HepG2 (cell line): ENCODE measurements around the gene SLC26A5. TPM values are rescaled to one million over a fixed set of nuclear protein-coding genes. Genes with fewer than 3 reads are reported as not detected.

Experiments
- BORCS8-MEF2B ChIP-seq: sonication (generic); formaldehyde crosslinking; IDR thresholded peaks from 2 replicates; pipeline ENCODE4 v1.8.0; 2022; ENCODE audit warnings: mild to moderate bottlenecking, missing genetic modification reagents
- HOXA3 ChIP-seq: sonication (generic); formaldehyde crosslinking; IDR thresholded peaks from 2 replicates; pipeline ENCODE4 v1.5.0; 2020; ENCODE audit warnings: missing genetic modification reagents
- PHB2 ChIP-seq: fragments of 450-650 bp; IDR thresholded peaks from 2 replicates; pipeline ENCODE4 v1.6.1; 2018; ENCODE audit not compliant: partially characterized antibody
- PITX1 ChIP-seq: sonication (generic); formaldehyde crosslinking; IDR thresholded peaks from 2 replicates; pipeline ENCODE4 v1.5.1; 2020; ENCODE audit warnings: mild to moderate bottlenecking, missing genetic modification reagents
- RARA ChIP-seq: IDR thresholded peaks from 2 replicates; pipeline ENCODE4 v1.6.1; 2016; ENCODE audit warnings: missing genetic modification reagents, missing compliant biosample characterization
- SP5 ChIP-seq: IDR thresholded peaks from 2 replicates; pipeline ENCODE4 v1.6.1; 2016; ENCODE audit warnings: low read depth, borderline replicate concordance
- TOE1 ChIP-seq: sonication (generic); formaldehyde crosslinking; IDR thresholded peaks from 2 replicates; pipeline ENCODE4 v1.4.0; 2020; ENCODE audit warnings: mild to moderate bottlenecking, missing genetic modification reagents
- ZMYM4 ChIP-seq: sonication (generic); formaldehyde crosslinking; IDR thresholded peaks from 2 replicates; pipeline ENCODE4 v1.8.1; 2023; ENCODE audit warnings: mild to moderate bottlenecking, missing genetic modification reagents
- ZNF12 ChIP-seq: sonication (generic); formaldehyde crosslinking; IDR thresholded peaks from 2 replicates; pipeline ENCODE4 v1.5.0; 2020; ENCODE audit warnings: missing genetic modification reagents
- ZNF724P ChIP-seq: sonication (generic); formaldehyde crosslinking; IDR thresholded peaks from 2 replicates; pipeline ENCODE4 v1.8.0; 2022; ENCODE audit warnings: missing genetic modification reagents, borderline replicate concordance
- ZSCAN21 ChIP-seq: sonication (generic); formaldehyde crosslinking; IDR thresholded peaks from 2 replicates; pipeline ENCODE4 v1.8.0; 2022; ENCODE audit warnings: mild to moderate bottlenecking, missing genetic modification reagents, moderate library complexity, borderline replicate concordance
- polyA plus RNA-seq, 8 experiments: library from polyadenylated mRNA; depleted of rRNA in 3 of 8; stranded (reverse) in 7 of 8; unstranded in 1 of 8; fragments of >200 nt; fragmentation: Illumina TruSeq in 4 of 8; extraction: Trizol in 4 of 8; gene quantifications; 2 replicates each; pipeline versions ENCODE4 v1.2.1 to v1.2.3, GENCODE V29; 2011 to 2016; ENCODE audit warnings: low read depth in 4 of 8, missing spikeins in 1 of 8, mixed read lengths in 1 of 8; ENCODE audit not compliant: insufficient read depth in 1 of 8
- total RNA-seq, 5 experiments: library from RNA; depleted of rRNA; stranded (reverse); fragments of >200 nt; fragmentation: Illumina TruSeq; extraction: Trizol; gene quantifications; 2 replicates each; pipeline ENCODE4 v1.2.3, GENCODE V29; 2016; ENCODE audit warnings: low read depth in 1 of 5
- TF ChIP-seq, protein P1 (sequence below): sonication (generic); formaldehyde crosslinking; IDR thresholded peaks from 2 replicates; pipeline ENCODE4 v1.4.0; 2020; ENCODE audit warnings: mild to moderate bottlenecking, missing genetic modification reagents, borderline replicate concordance
- TF ChIP-seq, protein P2 (sequence below): IDR thresholded peaks from 2 replicates; pipeline ENCODE4 v1.4.0; 2020; ENCODE audit warnings: mild to moderate bottlenecking, missing genetic modification reagents
- TF ChIP-seq, protein P3 (sequence below): sonication (generic); formaldehyde crosslinking; IDR thresholded peaks from 2 replicates; pipeline ENCODE4 v1.8.1; 2023; ENCODE audit warnings: mild to moderate bottlenecking, inconsistent platforms, moderate library complexity, missing genetic modification reagents, borderline replicate concordance
- TF ChIP-seq, protein P4 (sequence below): sonication (generic); formaldehyde crosslinking; IDR thresholded peaks from 2 replicates; pipeline ENCODE4 v1.4.0; 2020; ENCODE audit warnings: missing genetic modification reagents

SLC26A5 gene
- total and polyA plus RNA-seq, 2 of the 13 experiments (the other 11 are each of a cell fraction or from before 2014, with no cell fraction given), result 0.08 to 0.11 TPM

DNA sequence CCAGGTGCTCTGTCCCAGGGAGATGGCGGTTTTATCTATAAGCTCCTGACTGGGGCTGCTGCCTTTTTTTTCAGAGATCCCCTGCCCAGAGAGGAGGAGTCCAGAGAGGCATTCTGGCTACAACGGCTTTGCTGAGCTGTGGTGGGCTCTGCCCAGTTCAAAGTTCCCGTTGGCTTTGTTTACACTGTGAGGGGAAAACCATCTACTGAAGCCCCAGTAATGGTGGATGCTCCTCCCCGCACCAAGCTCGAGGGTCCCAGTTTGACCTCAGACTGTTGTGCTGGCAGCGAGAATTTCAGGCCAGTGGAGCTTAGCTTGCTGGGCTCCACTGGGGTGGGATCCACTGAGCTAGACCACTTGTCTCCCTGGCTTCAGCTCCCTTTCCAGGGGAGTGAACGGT lies 16.4 kb upstream of the SLC26A5 start (continued):
- TF ChIP-seq PHB2 (no peak), ZNF724P (CRISPR knock-in tag) (no peak), TOE1 (CRISPR knock-in tag) (no peak), SP5 (CRISPR knock-in tag) (0 out of 2 replicates have a peak, but pooled peaks have one; percentile 17), BORCS8-MEF2B (CRISPR knock-in tag) (peak; percentile 10; the same call in 1 of the 2 replicates), PITX1 (CRISPR knock-in tag) (peak; percentile 34; the same call in 1 of the 2 replicates), HOXA3 (CRISPR knock-in tag) (peak; percentile 19; the same call in 1 of the 2 replicates), ZMYM4 (peak; percentile 48; the same call in 1 of the 2 replicates), RARA (CRISPR knock-in tag) (no peak), ZNF12 (CRISPR knock-in tag) (no peak), ZSCAN21 (CRISPR knock-in tag) (no peak)
- TF ChIP-seq, protein P1, sequence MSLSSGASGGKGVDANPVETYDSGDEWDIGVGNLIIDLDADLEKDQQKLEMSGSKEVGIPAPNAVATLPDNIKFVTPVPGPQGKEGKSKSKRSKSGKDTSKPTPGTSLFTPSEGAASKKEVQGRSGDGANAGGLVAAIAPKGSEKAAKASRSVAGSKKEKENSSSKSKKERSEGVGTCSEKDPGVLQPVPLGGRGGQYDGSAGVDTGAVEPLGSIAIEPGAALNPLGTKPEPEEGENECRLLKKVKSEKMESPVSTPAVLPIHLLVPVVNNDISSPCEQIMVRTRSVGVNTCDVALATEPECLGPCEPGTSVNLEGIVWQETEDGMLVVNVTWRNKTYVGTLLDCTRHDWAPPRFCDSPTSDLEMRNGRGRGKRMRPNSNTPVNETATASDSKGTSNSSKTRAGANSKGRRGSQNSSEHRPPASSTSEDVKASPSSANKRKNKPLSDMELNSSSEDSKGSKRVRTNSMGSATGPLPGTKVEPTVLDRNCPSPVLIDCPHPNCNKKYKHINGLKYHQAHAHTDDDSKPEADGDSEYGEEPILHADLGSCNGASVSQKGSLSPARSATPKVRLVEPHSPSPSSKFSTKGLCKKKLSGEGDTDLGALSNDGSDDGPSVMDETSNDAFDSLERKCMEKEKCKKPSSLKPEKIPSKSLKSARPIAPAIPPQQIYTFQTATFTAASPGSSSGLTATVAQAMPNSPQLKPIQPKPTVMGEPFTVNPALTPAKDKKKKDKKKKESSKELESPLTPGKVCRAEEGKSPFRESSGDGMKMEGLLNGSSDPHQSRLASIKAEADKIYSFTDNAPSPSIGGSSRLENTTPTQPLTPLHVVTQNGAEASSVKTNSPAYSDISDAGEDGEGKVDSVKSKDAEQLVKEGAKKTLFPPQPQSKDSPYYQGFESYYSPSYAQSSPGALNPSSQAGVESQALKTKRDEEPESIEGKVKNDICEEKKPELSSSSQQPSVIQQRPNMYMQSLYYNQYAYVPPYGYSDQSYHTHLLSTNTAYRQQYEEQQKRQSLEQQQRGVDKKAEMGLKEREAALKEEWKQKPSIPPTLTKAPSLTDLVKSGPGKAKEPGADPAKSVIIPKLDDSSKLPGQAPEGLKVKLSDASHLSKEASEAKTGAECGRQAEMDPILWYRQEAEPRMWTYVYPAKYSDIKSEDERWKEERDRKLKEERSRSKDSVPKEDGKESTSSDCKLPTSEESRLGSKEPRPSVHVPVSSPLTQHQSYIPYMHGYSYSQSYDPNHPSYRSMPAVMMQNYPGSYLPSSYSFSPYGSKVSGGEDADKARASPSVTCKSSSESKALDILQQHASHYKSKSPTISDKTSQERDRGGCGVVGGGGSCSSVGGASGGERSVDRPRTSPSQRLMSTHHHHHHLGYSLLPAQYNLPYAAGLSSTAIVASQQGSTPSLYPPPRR (CRISPR knock-in tag), result no peak
- TF ChIP-seq, protein P2, sequence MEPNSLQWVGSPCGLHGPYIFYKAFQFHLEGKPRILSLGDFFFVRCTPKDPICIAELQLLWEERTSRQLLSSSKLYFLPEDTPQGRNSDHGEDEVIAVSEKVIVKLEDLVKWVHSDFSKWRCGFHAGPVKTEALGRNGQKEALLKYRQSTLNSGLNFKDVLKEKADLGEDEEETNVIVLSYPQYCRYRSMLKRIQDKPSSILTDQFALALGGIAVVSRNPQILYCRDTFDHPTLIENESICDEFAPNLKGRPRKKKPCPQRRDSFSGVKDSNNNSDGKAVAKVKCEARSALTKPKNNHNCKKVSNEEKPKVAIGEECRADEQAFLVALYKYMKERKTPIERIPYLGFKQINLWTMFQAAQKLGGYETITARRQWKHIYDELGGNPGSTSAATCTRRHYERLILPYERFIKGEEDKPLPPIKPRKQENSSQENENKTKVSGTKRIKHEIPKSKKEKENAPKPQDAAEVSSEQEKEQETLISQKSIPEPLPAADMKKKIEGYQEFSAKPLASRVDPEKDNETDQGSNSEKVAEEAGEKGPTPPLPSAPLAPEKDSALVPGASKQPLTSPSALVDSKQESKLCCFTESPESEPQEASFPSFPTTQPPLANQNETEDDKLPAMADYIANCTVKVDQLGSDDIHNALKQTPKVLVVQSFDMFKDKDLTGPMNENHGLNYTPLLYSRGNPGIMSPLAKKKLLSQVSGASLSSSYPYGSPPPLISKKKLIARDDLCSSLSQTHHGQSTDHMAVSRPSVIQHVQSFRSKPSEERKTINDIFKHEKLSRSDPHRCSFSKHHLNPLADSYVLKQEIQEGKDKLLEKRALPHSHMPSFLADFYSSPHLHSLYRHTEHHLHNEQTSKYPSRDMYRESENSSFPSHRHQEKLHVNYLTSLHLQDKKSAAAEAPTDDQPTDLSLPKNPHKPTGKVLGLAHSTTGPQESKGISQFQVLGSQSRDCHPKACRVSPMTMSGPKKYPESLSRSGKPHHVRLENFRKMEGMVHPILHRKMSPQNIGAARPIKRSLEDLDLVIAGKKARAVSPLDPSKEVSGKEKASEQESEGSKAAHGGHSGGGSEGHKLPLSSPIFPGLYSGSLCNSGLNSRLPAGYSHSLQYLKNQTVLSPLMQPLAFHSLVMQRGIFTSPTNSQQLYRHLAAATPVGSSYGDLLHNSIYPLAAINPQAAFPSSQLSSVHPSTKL (CRISPR knock-in tag), result peak; percentile 7; the same call in 1 of the 2 replicates
- TF ChIP-seq, protein P3, sequence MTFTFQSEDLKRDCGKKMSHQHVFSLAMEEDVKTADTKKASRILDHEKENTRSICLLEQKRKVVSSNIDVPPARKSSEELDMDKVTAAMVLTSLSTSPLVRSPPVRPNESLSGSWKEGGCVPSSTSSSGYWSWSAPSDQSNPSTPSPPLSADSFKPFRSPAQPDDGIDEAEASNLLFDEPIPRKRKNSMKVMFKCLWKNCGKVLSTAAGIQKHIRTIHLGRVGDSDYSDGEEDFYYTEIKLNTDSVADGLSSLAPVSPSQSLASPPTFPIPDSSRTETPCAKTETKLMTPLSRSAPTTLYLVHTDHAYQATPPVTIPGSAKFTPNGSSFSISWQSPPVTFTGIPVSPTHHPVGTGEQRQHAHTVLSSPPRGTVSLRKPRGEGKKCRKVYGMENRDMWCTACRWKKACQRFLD (CRISPR knock-in tag), result 0 out of 2 replicates have a peak, but pooled peaks have one; percentile 27
- TF ChIP-seq, protein P4, sequence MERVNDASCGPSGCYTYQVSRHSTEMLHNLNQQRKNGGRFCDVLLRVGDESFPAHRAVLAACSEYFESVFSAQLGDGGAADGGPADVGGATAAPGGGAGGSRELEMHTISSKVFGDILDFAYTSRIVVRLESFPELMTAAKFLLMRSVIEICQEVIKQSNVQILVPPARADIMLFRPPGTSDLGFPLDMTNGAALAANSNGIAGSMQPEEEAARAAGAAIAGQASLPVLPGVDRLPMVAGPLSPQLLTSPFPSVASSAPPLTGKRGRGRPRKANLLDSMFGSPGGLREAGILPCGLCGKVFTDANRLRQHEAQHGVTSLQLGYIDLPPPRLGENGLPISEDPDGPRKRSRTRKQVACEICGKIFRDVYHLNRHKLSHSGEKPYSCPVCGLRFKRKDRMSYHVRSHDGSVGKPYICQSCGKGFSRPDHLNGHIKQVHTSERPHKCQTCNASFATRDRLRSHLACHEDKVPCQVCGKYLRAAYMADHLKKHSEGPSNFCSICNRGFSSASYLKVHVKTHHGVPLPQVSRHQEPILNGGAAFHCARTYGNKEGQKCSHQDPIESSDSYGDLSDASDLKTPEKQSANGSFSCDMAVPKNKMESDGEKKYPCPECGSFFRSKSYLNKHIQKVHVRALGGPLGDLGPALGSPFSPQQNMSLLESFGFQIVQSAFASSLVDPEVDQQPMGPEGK, result no peak
